GM23248 (cell line): ENCODE data around the gene MORN1. TPM values are rescaled to one million over a fixed set of nuclear protein-coding genes. Genes with fewer than 3 reads are reported as not detected.

Experiments
- DNase-seq: peaks from one replicate; pipeline ENCODE4 v3.0.0-alpha.2; 2015
- H2AFZ ChIP-seq: fragments of 200-600 bp; sonication (generic); 2 replicates; pipeline ENCODE4 v1.6.1; 2016; ENCODE audit warnings: antibody characterized with exemption
- H3F3A ChIP-seq: fragments of 200-600 bp; sonication (generic); 2 replicates; pipeline ENCODE4 v1.6.1; 2016; ENCODE audit warnings: mild to moderate bottlenecking, antibody characterized with exemption, mixed run types; ENCODE audit not compliant: insufficient read depth
- H3K27ac ChIP-seq: fragments of 200-600 bp; sonication (generic); 2 replicates; pipeline ENCODE4 v1.5.1; 2016; ENCODE audit warnings: mild to moderate bottlenecking
- H3K27me3 ChIP-seq: fragments of 200-600 bp; sonication (generic); replicated peaks from 2 replicates; pipeline ENCODE4 v1.6.1; 2016; ENCODE audit warnings: mild to moderate bottlenecking; ENCODE audit not compliant: insufficient read depth
- H3K36me3 ChIP-seq: fragments of 200-600 bp; sonication (generic); 2 replicates; pipeline ENCODE4 v1.6.1; 2016; ENCODE audit warnings: low read depth, mild to moderate bottlenecking
- H3K4me1 ChIP-seq: fragments of 200-600 bp; sonication (generic); 2 replicates; pipeline ENCODE4 v1.6.1; 2016; ENCODE audit warnings: mild to moderate bottlenecking; ENCODE audit not compliant: insufficient read depth
- H3K4me2 ChIP-seq: fragments of 200-600 bp; sonication (generic); one replicate; pipeline ENCODE4 v1.6.1; 2016; ENCODE audit warnings: mild to moderate bottlenecking; ENCODE audit not compliant: unreplicated experiment
- H3K4me3 ChIP-seq: fragments of 200-600 bp; sonication (generic); 2 replicates; pipeline ENCODE4 v1.5.1; 2016; ENCODE audit warnings: mild to moderate bottlenecking
- H3K79me2 ChIP-seq: fragments of 200-600 bp; sonication (generic); 2 replicates; pipeline ENCODE4 v1.6.1; 2016; ENCODE audit warnings: mild to moderate bottlenecking; ENCODE audit not compliant: insufficient read depth
- H3K9ac ChIP-seq: fragments of 200-600 bp; sonication (generic); 2 replicates; pipeline ENCODE4 v1.6.1; 2016; ENCODE audit warnings: mild to moderate bottlenecking
- H3K9me2 ChIP-seq: fragments of 200-600 bp; sonication (generic); 2 replicates; pipeline ENCODE4 v1.6.1; 2016; ENCODE audit warnings: mixed run types, mild to moderate bottlenecking, moderate library complexity; ENCODE audit not compliant: insufficient read depth
- H3K9me3 ChIP-seq: fragments of 200-600 bp; sonication (generic); one replicate; pipeline ENCODE4 v1.6.1; 2017; ENCODE audit warnings: low read depth
- H4K20me1 ChIP-seq: fragments of 200-600 bp; sonication (generic); 2 replicates; pipeline ENCODE4 v1.6.0; 2016; ENCODE audit not compliant: insufficient read depth
- EZH2 ChIP-seq: fragments of 200-600 bp; sonication (generic); IDR thresholded peaks from 2 replicates; pipeline ENCODE4 v1.6.1; 2018; ENCODE audit warnings: antibody characterized with exemption, mild to moderate bottlenecking; ENCODE audit not compliant: insufficient read depth, poor library complexity, severe bottlenecking
- EZH2phosphoT487 ChIP-seq: fragments of 200-600 bp; sonication (generic); IDR thresholded peaks from 2 replicates; pipeline ENCODE4 v1.6.1; 2018; ENCODE audit warnings: antibody characterized with exemption, moderate library complexity, mild to moderate bottlenecking, low read depth; ENCODE audit not compliant: insufficient read depth
- WGBS, 2 experiments: methylation state at CpG; one replicate each; pipeline ENCODE4 v1.1.6; 2015 to 2017; ENCODE audit warnings: low lambda C conversion rate in 2 of 2, low coverage in 1 of 2; ENCODE audit errors: missing lambda C conversion rate in 2 of 2; 5-methylcytosine and 5-hydroxymethylcytosine counted together
- in situ Hi-C: fragments of 300-500 bp; cut with MboI; formaldehyde crosslinking; loops from 2 replicates; pipeline ENCODE4 v1.15.0; 2020
- polyA plus RNA-seq: library from polyadenylated mRNA; unstranded; fragments of >200 nt; fragmentation: Nextera tagmentation; extraction: Ambion mirVana; gene quantifications from 2 replicates; pipeline ENCODE4 v1.2.1, GENCODE V29; 2016
- total RNA-seq: library from RNA; depleted of rRNA; stranded (reverse); fragments of >200 nt; shearing (Covaris generic); gene quantifications from 2 replicates; pipeline ENCODE4 v1.2.3, GENCODE V29; 2014

The MORN1 gene
- total and polyA plus RNA-seq, 2 experiments from 2014 or later: 7.2 to 8.8 TPM

GRCh38 chr1:2315674-2316450 is 75.5 kb downstream of the MORN1 start:
- no peak overlapping the region for H3K27ac ChIP-seq
- no peak for TF ChIP-seq EZH2phosphoT487
- TF ChIP-seq EZH2: no peak
- peak overlapping the region; percentile 5; the same call in 1 of the 2 replicates for H3K9ac ChIP-seq
- H3K9me2 ChIP-seq: no peaks in the 10 kb centered on the region
- in situ Hi-C loops: no loop called here
- peaks cover 3% of the 10 kb centered on the region for H3K4me1 ChIP-seq
- 0 out of 2 replicates have a peak, but pooled peaks cover 4% of the 10 kb centered on the region for H3K79me2 ChIP-seq
- H3K36me3 ChIP-seq: no peaks in the 10 kb centered on the region
- H2AFZ ChIP-seq: no peak overlapping the region
- H3K4me2 ChIP-seq: no peak overlapping the region
- H3K27me3 ChIP-seq: no peaks in the 10 kb centered on the region
- no peak overlapping the region for H3K4me3 ChIP-seq
- no peaks in the 10 kb centered on the region for H4K20me1 ChIP-seq
- WGBS, 2 experiments: 72 to 76% methylated on average over 20 to 21 of the region's 21 CpGs
- no peaks in the 10 kb centered on the region for H3K9me3 ChIP-seq
- DNase-seq: no peak
- H3F3A ChIP-seq: no peaks in the 10 kb centered on the region

DNA sequence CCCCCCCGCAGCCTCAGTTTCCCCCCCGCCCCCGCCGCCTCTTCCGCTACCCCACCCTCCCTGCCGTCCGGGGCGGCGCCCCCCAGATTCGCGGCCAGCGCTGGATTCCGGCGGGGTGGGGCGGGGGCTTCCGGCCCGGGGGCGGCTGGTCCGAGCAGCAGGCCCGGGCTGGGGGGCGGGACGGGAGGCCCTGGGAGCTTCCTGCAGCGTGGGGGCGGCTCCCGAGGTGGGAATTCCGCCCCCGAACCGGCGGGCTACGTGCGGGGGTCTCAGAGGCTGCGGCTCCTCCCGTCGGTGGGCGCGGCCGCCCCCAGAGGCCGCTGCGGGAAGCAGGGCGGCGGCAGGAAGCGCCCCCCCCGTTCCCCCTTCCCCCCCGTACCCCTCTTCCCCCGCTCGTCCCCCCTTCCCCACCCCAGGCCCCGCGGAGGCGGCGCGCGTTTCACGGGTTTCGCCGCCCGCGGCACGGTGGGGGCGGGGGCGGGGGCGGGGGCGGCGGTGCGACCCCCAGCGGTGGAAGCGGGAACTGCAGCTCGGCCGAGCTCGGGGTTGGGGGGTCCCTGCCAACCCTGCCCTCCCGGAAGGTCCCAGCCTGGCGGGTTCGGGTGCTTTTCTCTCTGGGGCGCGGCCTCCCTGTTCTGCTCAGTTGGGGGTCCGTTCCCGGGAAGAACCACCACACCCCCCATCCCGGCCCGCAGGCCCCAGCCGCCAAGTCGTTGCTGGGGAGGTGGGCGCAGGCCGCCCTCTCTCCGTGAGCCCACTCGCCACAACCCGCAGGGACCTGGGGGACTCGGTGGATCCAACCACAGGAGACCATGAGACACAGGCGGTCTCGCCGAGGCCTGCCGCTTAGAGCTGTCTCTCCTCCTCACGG is 76.3 kb downstream of the MORN1 start:
- H3K27me3 ChIP-seq: no peaks in the 10 kb centered on the region
- H3K4me3 ChIP-seq: peak overlapping the region; percentile 32
- H3K79me2 ChIP-seq: peaks cover 11% of the 10 kb centered on the region
- peak; percentile 57 for DNase-seq
- H2AFZ ChIP-seq: no peak overlapping the region
- H3F3A ChIP-seq: no peaks in the 10 kb centered on the region
- TF ChIP-seq EZH2phosphoT487 (no peak), EZH2 (no peak)
- no peak overlapping the region for H3K4me2 ChIP-seq
- H4K20me1 ChIP-seq: no peaks in the 10 kb centered on the region
- WGBS, 2 experiments: 21 to 70% methylated on average over 10 to 61 of the region's 91 CpGs
- no peaks in the 10 kb centered on the region for H3K36me3 ChIP-seq
- H3K9me3 ChIP-seq: no peaks in the 10 kb centered on the region
- H3K4me1 ChIP-seq: peaks cover 3% of the 10 kb centered on the region
- in situ Hi-C loops: no loop called here
- H3K9ac ChIP-seq: peak overlapping the region; percentile 71
- H3K27ac ChIP-seq: no peak overlapping the region
- no peaks in the 10 kb centered on the region for H3K9me2 ChIP-seq

DNA sequence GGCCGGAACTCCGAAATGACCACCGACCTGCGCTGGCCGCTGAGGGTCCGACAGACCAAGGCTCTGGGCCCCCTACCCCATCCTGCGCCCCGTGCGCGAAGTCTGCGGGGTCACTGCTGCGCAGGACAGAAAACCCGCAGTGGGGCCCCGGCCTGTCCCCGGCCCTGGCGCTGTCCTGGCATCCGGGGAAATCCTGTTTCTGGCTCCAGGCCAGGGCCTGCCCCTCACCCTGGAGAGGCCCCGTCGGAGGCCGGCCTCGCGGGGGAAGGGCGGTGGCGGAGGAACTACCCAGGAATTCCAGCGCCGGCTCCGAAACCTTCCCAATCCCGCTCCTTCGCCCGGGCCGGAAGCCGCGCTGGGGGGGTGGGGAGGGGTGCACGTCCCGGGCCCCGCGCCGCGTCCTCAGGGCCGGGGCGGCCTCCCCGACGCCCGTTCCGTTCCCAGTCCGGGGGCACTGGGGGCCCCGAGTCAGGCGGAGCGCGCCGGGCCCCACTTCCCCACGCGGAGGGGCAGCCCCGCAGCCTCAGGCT is 77.0 kb downstream of the MORN1 start:
- H2AFZ ChIP-seq: no peak overlapping the region
- peaks cover under 1% of the 10 kb centered on the region; the same call in 1 of the 2 replicates for H3F3A ChIP-seq
- 11 to 14% methylated on average over 33 to 37 of the region's 54 CpGs for WGBS, 2 experiments
- H3K9ac ChIP-seq: peak overlapping the region; percentile 71
- H3K4me3 ChIP-seq: peak overlapping the region; percentile 32
- H3K36me3 ChIP-seq: no peaks in the 10 kb centered on the region
- H3K4me2 ChIP-seq: peak overlapping the region; percentile 72
- in situ Hi-C loops: no loop called here
- DNase-seq: peak; percentile 72
- H3K4me1 ChIP-seq: peaks cover 3% of the 10 kb centered on the region
- no peak overlapping the region for H3K27ac ChIP-seq
- no peaks in the 10 kb centered on the region for H3K9me3 ChIP-seq
- no peaks in the 10 kb centered on the region for H3K9me2 ChIP-seq
- H3K79me2 ChIP-seq: peaks cover 13% of the 10 kb centered on the region
- TF ChIP-seq EZH2phosphoT487 (no peak), EZH2 (no peak)
- no peaks in the 10 kb centered on the region for H3K27me3 ChIP-seq
- H4K20me1 ChIP-seq: no peaks in the 10 kb centered on the region

DNA sequence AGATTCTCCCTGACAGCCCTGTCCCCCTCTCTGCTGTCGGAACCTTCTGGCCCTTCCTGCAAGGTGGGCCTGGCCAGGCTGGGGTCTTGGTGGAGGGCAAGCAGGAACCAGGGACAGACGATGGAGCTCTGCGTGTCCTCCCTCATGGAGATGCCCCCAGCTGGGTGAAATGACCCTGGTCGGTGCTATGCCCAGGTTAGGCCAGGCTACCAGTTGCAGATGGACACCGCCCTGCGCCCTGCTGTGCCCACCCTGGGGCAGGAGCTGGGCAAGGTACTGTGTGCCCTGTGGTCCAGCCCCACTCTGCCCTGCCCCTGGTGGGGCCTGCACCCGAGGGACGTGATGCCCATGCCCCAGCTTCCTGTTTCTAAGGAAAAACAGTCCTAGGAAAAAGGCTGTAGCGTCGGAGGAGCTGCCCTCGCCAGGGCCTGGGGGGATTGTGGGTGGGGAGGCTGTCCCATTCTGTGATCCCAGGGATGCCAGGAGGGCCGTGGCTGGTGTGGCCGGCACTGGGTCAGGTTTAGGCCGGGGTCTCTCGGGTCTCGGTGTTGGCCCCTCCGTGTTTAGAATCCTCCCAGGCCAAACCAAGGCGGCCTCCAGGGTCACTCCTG is 77.6 kb downstream of the MORN1 start:
- no peak overlapping the region for H2AFZ ChIP-seq
- peak overlapping the region; percentile 71 for H3K9ac ChIP-seq
- no peak for DNase-seq
- peak overlapping the region; percentile 72 for H3K4me2 ChIP-seq
- H3K36me3 ChIP-seq: no peaks in the 10 kb centered on the region
- H3K27me3 ChIP-seq: no peaks in the 10 kb centered on the region
- H3K9me2 ChIP-seq: no peaks in the 10 kb centered on the region
- TF ChIP-seq EZH2phosphoT487: no peak
- no peak for TF ChIP-seq EZH2
- no peaks in the 10 kb centered on the region for H3K9me3 ChIP-seq
- no peak overlapping the region for H3K27ac ChIP-seq
- peaks cover 4% of the 10 kb centered on the region; the same call in 1 of the 2 replicates for H3F3A ChIP-seq
- 40 to 50% methylated on average over 17 to 18 of the region's 18 CpGs for WGBS, 2 experiments
- H3K4me3 ChIP-seq: peak overlapping the region; percentile 32
- H4K20me1 ChIP-seq: no peaks in the 10 kb centered on the region
- peaks cover 3% of the 10 kb centered on the region for H3K4me1 ChIP-seq
- peaks cover 16% of the 10 kb centered on the region for H3K79me2 ChIP-seq
- in situ Hi-C loops: no loop called here
